Ureter (tissue), 1 donor: ENCODE results near the gene KLHL29. TPM values are rescaled to one million over a fixed set of nuclear protein-coding genes. Genes with fewer than 3 reads are reported as not detected.

ENCODE experiments used
- DNase-seq: peaks from one replicate; pipeline ENCODE4 v3.0.0-alpha.2; 2020; ENCODE audit warnings: low spot score
- total RNA-seq: library from RNA; stranded (reverse); gene quantifications from one replicate; pipeline ENCODE4 v1.2.4, GENCODE V29; 2023
- donor health status: DM: yes; HTN: yes; CAD: no.

The KLHL29 gene
- total RNA-seq, 1 donor from 2014 or later: 16.8 TPM

DNA sequence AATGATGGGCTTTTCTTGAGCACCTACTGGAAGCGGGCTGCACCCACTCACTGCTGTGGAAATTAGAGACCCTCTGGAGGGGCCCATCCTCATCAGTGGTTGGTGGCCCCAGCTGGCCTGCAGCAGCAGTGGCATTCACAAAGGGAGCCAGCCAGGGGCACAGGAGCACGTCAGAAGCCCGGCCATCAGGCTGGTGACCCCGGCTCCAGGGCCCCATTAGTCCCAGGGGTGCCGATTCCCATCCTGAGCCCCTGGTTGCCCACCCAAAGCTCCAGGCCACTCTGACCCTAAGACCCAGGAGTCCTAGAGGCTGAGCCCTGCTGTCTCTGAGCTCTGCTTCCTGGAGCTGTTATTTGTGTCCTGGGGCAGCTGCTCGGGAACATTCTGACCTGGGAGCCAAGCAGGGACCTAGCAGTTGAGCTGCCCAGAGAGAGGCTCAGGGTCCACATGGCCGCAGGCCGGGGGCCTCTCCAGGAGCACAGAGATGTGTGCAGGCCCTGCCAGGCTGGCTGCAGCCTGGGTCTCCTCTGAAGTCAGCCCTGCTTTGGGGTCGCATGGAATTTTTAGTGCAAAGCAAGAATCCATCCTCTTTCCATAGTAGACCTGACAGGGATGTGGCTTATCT, 207.2 kb downstream of the KLHL29 start:
- DNase-seq: no peak

DNA sequence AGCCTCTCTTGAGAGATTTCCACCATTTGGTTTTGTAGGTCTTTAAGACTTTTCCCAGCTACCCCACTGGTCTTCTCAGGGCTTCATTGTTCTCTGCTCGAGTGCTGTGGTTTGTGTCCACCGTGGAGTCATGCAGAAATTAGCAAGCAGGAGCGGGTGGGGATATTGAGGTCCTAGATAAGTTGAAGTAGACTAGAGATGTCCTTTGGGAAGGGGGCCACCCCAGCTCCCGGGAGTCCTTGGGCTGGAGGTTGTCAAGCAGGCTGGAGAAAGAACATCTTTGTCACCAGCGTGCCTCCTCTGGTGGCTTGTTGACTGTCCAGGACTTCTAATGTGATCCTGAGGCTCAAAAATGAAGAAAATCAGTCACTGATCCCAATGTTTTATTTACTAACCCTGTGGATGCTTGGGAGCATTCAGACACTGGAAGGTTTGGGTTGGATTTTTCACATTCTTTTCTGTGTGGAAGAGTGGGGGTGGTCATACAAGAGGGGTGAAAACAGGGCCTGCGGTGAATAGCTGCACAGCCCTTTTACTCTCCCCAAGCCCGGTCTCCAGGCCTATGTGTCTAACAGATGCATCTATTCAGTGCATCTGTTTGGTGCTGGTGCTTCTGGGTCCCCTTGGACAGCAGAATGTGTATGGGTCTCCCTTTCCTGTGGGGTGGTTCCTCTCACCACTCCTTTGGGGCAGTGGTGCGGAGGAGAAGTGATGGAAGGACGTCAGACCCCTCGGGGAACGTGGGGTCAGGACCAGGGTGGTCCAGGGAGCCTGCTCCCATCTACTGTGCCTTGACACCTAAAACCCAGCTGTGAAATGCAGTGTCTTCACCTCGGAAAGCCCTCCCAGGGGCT, 208.1 kb downstream of the KLHL29 start:
- no peak for DNase-seq

GRCh38 chr2:23593752-23594459, 208.9 kb downstream of the KLHL29 start:
- no peak for DNase-seq

- no peak for DNase-seq
Measured at GRCh38 chr2:23594460-23594825, 209.5 kb downstream of the KLHL29 start.

DNA sequence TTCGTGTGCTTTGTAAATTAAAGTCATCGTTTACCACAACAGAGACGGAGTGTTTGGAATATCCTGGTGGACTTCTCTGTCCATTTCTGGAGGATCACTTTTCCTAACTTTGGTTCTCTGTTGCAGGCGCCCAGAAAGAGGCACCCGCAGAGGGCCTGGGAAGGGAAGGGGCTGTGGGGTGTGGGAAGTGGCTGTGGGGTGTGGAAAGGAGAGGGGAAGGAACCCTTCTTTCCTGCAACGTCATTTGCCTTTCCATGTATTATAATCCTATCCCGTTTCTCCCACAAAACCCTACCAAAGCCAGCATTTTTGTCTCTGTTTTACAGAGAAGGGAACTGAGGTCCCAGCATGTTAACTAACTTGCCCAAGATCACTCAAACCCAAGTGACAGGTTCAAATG, 210.0 kb downstream of the KLHL29 start:
- DNase-seq: no peak

DNA sequence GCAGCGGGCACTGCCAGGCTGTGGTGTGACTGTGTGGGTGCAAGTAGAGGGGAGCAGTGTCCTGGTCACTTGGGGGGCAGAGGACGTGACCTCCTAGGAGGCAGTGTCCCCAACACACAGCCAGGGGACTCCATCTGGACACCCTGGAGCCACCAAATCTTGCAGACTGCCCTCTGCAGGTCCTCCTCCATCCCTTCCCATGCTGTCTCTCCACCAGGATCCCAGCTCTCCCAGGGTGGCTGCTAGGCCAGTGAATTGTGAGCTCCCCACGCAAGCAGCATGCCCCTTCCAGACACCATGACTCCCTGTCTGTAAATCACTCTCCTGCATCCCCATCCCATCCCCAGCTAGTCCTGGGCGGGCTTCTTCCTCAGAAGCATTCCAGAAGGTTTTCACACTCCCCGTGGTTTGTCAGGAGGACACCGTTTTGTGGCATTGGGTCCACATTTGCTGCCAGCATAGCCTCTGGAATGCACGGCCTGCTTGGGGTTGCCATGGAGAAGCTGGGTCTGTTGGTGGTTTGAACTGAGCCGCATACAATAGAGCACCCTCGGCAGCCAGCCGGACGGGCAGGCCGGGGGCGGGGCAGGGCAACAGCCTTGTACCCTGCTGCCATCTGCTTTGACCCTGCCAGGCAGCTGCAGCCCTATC, 210.7 kb downstream of the KLHL29 start:
- DNase-seq: no peak

DNA sequence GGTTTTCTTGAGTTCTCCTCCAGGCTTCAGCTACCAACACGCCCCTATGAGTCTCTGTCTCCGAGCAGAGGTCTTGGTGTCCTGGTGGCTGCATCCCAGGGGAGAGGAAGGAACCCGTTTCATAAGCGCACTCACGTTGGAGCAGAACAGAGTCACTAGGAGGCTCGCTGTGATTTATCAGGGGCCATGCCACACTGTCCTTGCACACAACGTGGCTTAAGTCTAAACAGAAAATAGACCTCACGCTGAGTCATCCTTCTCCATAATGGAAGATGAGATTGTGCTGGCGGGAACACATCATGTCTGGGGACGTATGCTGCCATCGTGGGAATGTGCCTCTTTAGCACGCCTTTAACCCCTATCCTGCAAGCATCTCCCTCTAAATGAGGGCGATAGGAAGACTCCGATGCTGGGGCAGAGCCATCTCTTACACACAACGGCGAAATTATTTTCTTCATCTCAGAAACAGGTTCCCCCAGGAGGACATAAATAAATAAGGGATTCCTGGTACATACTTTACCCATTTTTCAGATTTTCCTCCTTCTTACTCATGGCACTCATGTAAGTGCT, 211.4 kb downstream of the KLHL29 start:
- no peak for DNase-seq

DNA sequence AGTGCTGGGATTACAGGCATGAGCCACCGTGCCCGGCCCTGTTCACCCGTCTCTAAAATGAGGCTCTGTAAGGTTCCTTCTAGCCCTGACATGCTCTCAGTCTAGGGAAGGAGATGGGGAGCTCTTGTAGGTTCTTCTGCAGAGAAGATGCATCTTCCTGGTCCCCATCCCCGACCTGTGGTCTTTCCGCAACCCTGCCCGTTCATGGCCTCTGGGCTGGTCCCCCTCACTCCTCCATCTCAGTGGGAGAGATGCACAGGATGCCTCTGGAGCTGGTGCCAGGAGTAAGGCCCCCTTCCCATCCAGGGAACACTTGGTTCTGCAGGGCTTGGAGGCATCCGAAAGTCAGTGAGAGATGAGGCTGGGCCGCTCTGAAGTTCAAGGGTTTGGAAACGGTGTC, 212.7 kb downstream of the KLHL29 start:
- no peak for DNase-seq

DNA sequence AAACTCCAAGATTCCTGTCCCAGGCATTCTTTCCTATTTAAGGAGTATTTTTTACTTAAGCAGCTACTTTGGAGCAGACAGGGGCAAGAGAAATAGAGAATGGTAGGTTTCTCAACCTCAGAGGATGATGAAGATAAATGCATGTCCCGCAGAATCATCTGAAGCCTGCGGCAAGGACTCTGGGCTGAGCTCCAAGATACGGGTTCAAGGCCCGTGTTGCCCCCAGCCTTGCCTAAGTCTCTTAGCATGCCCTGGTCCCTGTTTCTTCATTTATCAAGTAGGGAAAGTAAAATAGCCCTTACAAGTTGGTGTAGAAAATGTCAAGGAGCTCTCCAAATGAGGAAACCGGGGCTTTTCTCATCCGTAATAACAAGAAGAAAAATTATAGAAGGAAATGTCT, 214.0 kb downstream of the KLHL29 start:
- no peak for DNase-seq

- DNase-seq: no peak
Measured at GRCh38 chr2:23599667-23600066, 214.7 kb downstream of the KLHL29 start.

DNA sequence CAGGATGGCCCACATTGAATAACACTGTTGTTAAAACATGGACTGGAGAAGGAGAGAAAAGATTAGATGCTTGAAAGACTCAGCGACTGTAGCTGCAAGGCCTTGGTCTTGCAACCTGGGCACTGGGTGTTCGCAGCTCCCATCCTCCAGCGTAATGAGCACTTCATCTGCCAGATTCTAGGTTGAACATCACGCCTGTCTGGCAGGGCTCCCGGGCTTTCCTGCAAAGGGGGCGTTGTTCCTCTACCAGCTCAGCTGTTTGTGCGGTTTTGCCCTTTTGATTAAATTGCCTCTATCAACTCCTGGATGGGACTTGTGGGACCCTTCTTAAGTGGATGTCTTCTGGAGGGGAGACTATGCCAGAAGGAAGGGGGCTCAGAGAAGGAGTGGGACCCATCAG, 215.4 kb downstream of the KLHL29 start:
- DNase-seq: no peak

GRCh38 chr2:23601301-23601965, 216.5 kb downstream of the KLHL29 start:
- no peak for DNase-seq

- peak; percentile 71 for DNase-seq
Measured at GRCh38 chr2:23602116-23602515, 217.1 kb downstream of the KLHL29 start.

DNA sequence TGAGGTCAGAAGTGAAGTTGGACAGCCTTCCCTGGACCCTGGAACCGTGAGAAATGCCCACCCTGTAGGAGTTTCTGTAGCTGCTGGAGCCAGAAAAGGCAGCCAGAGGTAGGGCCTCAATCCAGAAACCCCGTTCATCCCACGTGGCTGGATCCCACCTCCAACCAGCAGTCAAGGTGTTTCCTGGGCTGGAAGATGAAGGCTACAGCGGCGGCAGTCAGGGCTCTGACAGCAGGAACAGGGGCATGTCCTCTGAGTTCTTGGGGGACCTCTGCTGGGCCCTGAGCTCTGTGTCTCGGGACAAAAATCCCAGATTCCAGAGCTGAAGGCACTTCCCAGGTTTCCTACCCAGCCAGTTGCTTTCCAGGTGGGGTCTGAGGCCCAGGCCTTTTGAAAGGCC, 218.2 kb downstream of the KLHL29 start:
- no peak for DNase-seq

- DNase-seq: no peak
Measured at GRCh38 chr2:23603581-23603980, 218.6 kb downstream of the KLHL29 start.

GRCh38 chr2:23604731-23605130, 219.8 kb downstream of the KLHL29 start:
- no peak for DNase-seq

DNA sequence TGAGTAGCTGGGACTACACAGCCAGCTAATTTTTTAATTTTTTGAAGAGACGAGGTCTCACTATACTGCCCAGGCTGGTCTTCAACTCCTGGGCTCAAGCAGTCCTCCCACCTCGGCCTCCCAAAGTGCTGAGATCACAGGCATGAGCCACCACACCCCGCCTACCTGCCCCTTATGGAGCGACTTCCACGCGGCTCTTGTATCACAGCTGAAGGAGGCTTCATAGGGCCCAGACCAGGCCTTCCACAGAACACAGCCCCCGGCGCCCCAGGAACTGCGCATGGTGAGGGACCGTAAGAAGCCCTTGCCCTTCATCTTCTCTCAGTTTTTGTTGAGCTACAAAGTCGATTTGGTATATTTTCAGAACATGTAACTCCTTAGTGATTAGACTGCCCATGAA, 220.3 kb downstream of the KLHL29 start:
- no peak for DNase-seq

- no peak for DNase-seq
Measured at GRCh38 chr2:23606196-23606595, 221.2 kb downstream of the KLHL29 start.

DNA sequence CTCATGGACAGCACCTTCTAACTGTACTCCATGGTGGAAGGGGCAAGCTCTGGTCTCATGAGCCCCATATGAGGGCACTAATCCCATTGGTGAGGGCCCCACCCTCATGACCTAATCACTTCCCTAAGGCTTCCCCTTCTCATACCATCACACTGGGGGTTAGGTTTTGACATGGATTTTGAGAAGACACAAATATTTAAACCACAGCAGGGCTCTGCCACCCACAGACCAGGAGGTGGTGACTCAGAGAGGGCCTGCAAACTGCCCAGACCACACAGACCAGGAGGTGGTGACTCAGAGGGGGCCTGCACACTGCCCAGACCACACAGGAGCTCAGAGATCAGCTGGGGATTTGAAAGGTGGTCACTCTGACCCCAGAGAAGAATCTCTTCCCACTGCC, 222.0 kb downstream of the KLHL29 start:
- no peak for DNase-seq

DNA sequence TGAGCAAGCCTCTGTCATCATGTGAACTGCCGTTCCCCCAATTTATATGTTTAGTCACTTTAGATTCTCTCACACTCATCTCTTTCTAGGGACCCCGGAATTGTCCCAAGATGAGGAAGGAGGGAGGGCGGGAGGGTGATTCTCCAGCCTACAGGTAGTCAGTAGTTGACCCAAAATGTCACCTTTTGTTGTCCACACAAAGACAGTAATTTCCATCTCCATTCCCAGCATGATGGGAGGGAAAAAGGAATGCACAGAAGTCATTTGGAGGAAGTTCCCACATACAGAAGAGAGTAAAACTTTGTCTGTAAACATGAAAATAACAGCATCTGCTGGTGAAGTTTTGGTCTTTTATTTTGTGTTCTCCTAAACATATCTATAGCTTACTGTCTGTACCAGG, 222.9 kb downstream of the KLHL29 start:
- DNase-seq: no peak

DNA sequence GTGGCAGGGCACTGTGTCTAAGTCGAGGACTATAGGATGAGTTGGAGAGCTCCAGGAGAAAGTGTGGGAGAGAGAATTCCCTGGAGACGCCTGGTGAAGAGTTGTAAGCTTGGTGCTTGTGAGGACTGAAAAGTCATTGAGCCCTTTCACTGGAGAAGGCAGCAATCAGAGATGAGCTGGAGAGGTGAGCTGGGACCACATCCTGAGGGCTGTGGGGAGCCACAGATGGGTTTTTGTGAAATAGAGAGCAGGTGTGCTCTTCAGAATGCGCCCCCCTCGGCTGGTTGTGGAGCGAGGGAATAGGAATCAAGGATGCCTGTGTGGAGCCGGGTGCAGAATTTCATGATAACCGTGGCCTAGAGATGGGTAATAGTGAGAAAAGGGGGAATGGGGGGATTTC, 224.3 kb downstream of the KLHL29 start:
- DNase-seq: no peak

DNA sequence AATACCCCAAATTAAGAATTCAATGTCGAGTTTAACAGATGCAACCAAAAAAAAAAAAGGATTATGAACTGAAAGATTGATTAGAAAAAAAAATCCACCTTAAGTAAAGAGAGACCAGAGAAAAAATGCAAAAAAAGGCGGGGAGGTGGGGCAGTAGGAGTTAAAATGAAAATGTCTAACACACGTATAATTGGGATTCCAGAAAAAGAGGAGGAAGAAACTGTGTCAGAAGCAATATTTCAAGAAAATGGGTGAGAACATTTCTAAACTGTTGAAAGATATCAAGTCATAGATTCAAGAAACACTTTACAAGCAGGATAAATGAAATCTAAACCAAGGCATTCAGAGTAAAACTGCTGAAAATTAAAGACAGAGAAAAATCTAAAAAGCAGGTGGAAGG, 226.9 kb downstream of the KLHL29 start:
- no peak for DNase-seq
